Measurements from ENCODE around the gene PEMT.
A peak's percentile ranks its signal among the peaks of the same experiment; 100 is the strongest.

Gene PEMT

DNA sequence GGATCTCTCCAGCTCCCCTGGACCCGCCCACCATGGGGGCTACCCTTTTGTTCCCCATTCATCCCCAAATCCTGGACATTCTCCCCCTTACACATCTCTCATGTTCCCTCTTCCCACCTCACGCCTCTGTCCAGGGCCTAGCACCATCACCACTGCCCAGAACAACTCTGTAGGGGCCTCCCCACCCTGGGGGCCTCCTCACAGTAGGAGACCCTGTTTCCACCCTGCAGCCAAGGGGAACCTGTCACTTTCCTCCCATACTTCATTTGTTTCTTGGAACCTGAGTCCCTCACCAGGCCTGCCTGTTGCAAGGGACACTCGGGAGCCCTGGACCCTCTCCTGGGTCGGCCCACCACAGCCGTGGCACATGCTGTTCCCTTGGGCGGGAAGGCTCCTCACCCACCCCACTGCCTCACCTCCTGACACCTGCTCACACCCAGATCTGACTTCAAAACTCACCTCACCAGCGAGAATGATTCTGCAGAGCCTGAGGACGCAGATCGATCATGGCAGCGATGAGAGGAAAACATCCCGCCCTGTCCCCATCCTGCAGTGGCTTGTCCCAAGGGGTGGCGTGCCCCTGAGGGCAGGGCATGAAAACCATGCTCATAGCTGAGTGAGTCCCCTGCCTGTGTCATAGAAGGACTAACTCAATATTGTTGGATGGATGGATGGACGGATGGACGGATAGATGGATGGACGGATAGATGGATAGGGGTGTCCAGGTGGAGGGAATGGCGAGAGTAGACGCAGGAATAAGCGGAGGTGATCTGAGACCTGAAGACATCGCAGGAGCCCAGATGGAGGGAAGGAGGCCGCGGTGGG, 88.6 kb downstream of the PEMT start:
- no peak for DNase-seq
- no peak overlapping the region for H2AFZ ChIP-seq (ENCODE audit: insufficient read depth, low read length, poor library complexity)
- no peaks in the 10 kb centered on the region for H3K79me2 ChIP-seq (ENCODE audit: control insufficient read depth, insufficient read depth, low read length, poor library complexity)
- no peak overlapping the region for H2BK5ac ChIP-seq (ENCODE audit: low read depth, low read length, poor library complexity)
- no peaks in the 10 kb centered on the region for H3K36me3 ChIP-seq (ENCODE audit: control insufficient read depth in 1 of 2, insufficient read depth in 2 of 2, low read length in 2 of 2)
- peaks cover 4% of the 10 kb centered on the region for H3K9me3 ChIP-seq (ENCODE audit: insufficient read depth, low read depth, low read length)
- no peak overlapping the region for H3K9ac ChIP-seq (ENCODE audit: low read length)
- no peaks in the 10 kb centered on the region for H3K79me1 ChIP-seq (ENCODE audit: low read length)
- H3K18ac ChIP-seq (ENCODE audit: low read length) = no peak overlapping the region
- H2BK12ac ChIP-seq (ENCODE audit: low read length) = no peak overlapping the region
- no peak overlapping the region for H2AK5ac ChIP-seq (ENCODE audit: low read length)
- H3K4ac ChIP-seq (ENCODE audit: low read depth, low read length) = no peak overlapping the region
- no peak overlapping the region for H3K23ac ChIP-seq (ENCODE audit: low read length)
- H3K4me3 ChIP-seq (ENCODE audit: low read depth, low read length) = no peak overlapping the region
- H3K4me1 ChIP-seq (ENCODE audit: control insufficient read depth in 1 of 2, insufficient read depth in 2 of 2, low read length in 2 of 2) = no peaks in the 10 kb centered on the region
- no peak overlapping the region for H4K8ac ChIP-seq (ENCODE audit: low read depth, low read length)
- H3K14ac ChIP-seq (ENCODE audit: low read length) = no peak overlapping the region
- no peak overlapping the region for H4K12ac ChIP-seq (ENCODE audit: low read depth, low read length)
- WGBS (ENCODE audit: extremely low coverage, insufficient coverage, insufficient read length) = 100% methylated on average over 4 of the region's 21 CpGs
- no peak overlapping the region for H3K27ac ChIP-seq (ENCODE audit: low read depth, low read length)
- no peaks in the 10 kb centered on the region for H3K27me3 ChIP-seq (ENCODE audit: insufficient read depth, low read length)
- no peak overlapping the region for H2BK120ac ChIP-seq (ENCODE audit: insufficient read depth, low read length, poor library complexity)
- no peak overlapping the region for H4K91ac ChIP-seq (ENCODE audit: low read depth, low read length)
- no peak overlapping the region for H3K4me2 ChIP-seq (ENCODE audit: low read length)

DNA sequence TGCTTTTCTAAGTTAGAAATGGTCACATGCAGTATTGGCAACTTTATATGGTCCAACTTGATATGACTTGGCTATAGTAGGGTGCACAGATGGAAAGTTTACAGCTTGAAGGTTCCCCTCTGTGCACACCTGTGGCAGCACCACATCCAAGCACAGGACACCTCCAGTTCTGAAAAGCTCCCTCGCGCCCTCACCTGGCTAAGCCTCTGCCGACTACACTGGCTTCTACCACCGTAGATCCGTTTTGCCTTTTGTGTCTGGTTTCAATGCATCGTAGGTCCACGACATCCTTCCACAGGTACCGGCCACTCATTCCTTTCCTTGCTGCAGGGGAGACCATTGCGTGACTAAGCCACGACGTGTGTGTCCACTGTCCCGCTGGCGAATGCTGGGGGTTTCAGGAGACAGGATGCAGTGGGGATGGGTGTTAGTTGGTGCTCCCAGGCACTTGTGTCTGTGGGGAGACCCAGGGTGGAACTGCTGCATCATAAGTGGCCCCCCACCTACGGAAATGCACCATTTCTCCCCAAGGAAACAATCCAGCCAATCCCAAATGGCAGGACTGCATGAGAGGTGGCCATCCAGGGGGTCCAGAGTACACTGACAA, 90.4 kb downstream of the PEMT start:
- H3K4me1 ChIP-seq (ENCODE audit: control insufficient read depth in 1 of 2, insufficient read depth in 2 of 2, low read length in 2 of 2) = peaks cover under 1 to 4% of the 10 kb centered on the region in 2 experiments
- H2BK5ac ChIP-seq (ENCODE audit: low read depth, low read length, poor library complexity) = no peak overlapping the region
- no peaks in the 10 kb centered on the region for H3K79me2 ChIP-seq (ENCODE audit: control insufficient read depth, insufficient read depth, low read length, poor library complexity)
- no peak overlapping the region for H2AFZ ChIP-seq (ENCODE audit: insufficient read depth, low read length, poor library complexity)
- no peak overlapping the region for H3K23ac ChIP-seq (ENCODE audit: low read length)
- no peak overlapping the region for H3K4me3 ChIP-seq (ENCODE audit: low read depth, low read length)
- H3K9me3 ChIP-seq (ENCODE audit: insufficient read depth, low read depth, low read length) = peaks cover 4% of the 10 kb centered on the region
- no peak overlapping the region for H3K9ac ChIP-seq (ENCODE audit: low read length)
- no peaks in the 10 kb centered on the region for H3K36me3 ChIP-seq (ENCODE audit: control insufficient read depth in 1 of 2, insufficient read depth in 2 of 2, low read length in 2 of 2)
- H2BK12ac ChIP-seq (ENCODE audit: low read length) = no peak overlapping the region
- H4K8ac ChIP-seq (ENCODE audit: low read depth, low read length) = no peak overlapping the region
- H3K4me2 ChIP-seq (ENCODE audit: low read length) = no peak overlapping the region
- no peak overlapping the region for H3K27ac ChIP-seq (ENCODE audit: low read depth, low read length)
- no peak overlapping the region for H3K18ac ChIP-seq (ENCODE audit: low read length)
- peak in 1 of 2 donors; percentile 47 for DNase-seq
- no peak overlapping the region for H3K4ac ChIP-seq (ENCODE audit: low read depth, low read length)
- H4K91ac ChIP-seq (ENCODE audit: low read depth, low read length) = no peak overlapping the region
- H3K79me1 ChIP-seq (ENCODE audit: low read length) = no peaks in the 10 kb centered on the region
- no CpG with 5 or more reads among the region's 14 CpGs for WGBS (ENCODE audit: extremely low coverage, insufficient coverage, insufficient read length)
- peaks cover 5% of the 10 kb centered on the region for H3K27me3 ChIP-seq (ENCODE audit: insufficient read depth, low read length)
- H3K14ac ChIP-seq (ENCODE audit: low read length) = no peak overlapping the region
- no peak overlapping the region for H4K12ac ChIP-seq (ENCODE audit: low read depth, low read length)
- H2AK5ac ChIP-seq (ENCODE audit: low read length) = no peak overlapping the region
- no peak overlapping the region for H2BK120ac ChIP-seq (ENCODE audit: insufficient read depth, low read length, poor library complexity)

- Histone ChIP-seq H2BK12ac (ENCODE audit: low read length) (no peak overlapping the region), H3K4ac (ENCODE audit: low read depth, low read length) (no peak overlapping the region), H3K9me3 (ENCODE audit: insufficient read depth, low read depth, low read length) (peaks cover 2% of the 10 kb centered on the region), H4K12ac (ENCODE audit: low read depth, low read length) (no peak overlapping the region), H2BK5ac (ENCODE audit: low read depth, low read length, poor library complexity) (no peak overlapping the region), H2BK120ac (ENCODE audit: insufficient read depth, low read length, poor library complexity) (no peak overlapping the region), H4K91ac (ENCODE audit: low read depth, low read length) (no peak overlapping the region), H3K18ac (ENCODE audit: low read length) (no peak overlapping the region), H2AK5ac (ENCODE audit: low read length) (no peak overlapping the region), H3K4me3 (ENCODE audit: low read depth, low read length) (no peak overlapping the region), H3K36me3 (ENCODE audit: control insufficient read depth in 1 of 2, insufficient read depth in 2 of 2, low read length in 2 of 2) (no peaks in the 10 kb centered on the region), H3K4me1 (ENCODE audit: control insufficient read depth in 1 of 2, insufficient read depth in 2 of 2, low read length in 2 of 2) (peaks cover 10 to 17% of the 10 kb centered on the region in 2 experiments), H3K23ac (ENCODE audit: low read length) (no peak overlapping the region), H3K14ac (ENCODE audit: low read length) (no peak overlapping the region), H3K27ac (ENCODE audit: low read depth, low read length) (no peak overlapping the region), H3K27me3 (ENCODE audit: insufficient read depth, low read length) (peaks cover 17% of the 10 kb centered on the region), H3K79me1 (ENCODE audit: low read length) (no peaks in the 10 kb centered on the region), H3K79me2 (ENCODE audit: control insufficient read depth, insufficient read depth, low read length, poor library complexity) (no peaks in the 10 kb centered on the region), H4K8ac (ENCODE audit: low read depth, low read length) (no peak overlapping the region), H3K4me2 (ENCODE audit: low read length) (no peak overlapping the region), H3K9ac (ENCODE audit: low read length) (no peak overlapping the region), H2AFZ (ENCODE audit: insufficient read depth, low read length, poor library complexity) (no peak overlapping the region)
- no CpG with 5 or more reads among the region's 17 CpGs for WGBS (ENCODE audit: extremely low coverage, insufficient coverage, insufficient read length)
- no peak for DNase-seq
Measured at GRCh38 chr17:17499402-17500145, 91.9 kb downstream of the PEMT start.

GRCh38 chr17:17498606-17499301, 92.8 kb downstream of the PEMT start:
- H2BK12ac ChIP-seq (ENCODE audit: low read length) = no peak overlapping the region
- H3K79me2 ChIP-seq (ENCODE audit: control insufficient read depth, insufficient read depth, low read length, poor library complexity) = no peaks in the 10 kb centered on the region
- no peak overlapping the region for H3K4me3 ChIP-seq (ENCODE audit: low read depth, low read length)
- no peak overlapping the region for H2BK5ac ChIP-seq (ENCODE audit: low read depth, low read length, poor library complexity)
- H3K4me2 ChIP-seq (ENCODE audit: low read length) = no peak overlapping the region
- H4K8ac ChIP-seq (ENCODE audit: low read depth, low read length) = no peak overlapping the region
- peaks cover 17% of the 10 kb centered on the region for H3K27me3 ChIP-seq (ENCODE audit: insufficient read depth, low read length)
- no peaks in the 10 kb centered on the region for H3K79me1 ChIP-seq (ENCODE audit: low read length)
- H4K12ac ChIP-seq (ENCODE audit: low read depth, low read length) = no peak overlapping the region
- WGBS (ENCODE audit: extremely low coverage, insufficient coverage, insufficient read length) = no CpG with 5 or more reads among the region's 16 CpGs
- DNase-seq = no peak
- no peak overlapping the region for H2BK120ac ChIP-seq (ENCODE audit: insufficient read depth, low read length, poor library complexity)
- H3K4me1 ChIP-seq (ENCODE audit: control insufficient read depth in 1 of 2, insufficient read depth in 2 of 2, low read length in 2 of 2) = peaks cover 10 to 19% of the 10 kb centered on the region in 2 experiments
- no peak overlapping the region for H2AFZ ChIP-seq (ENCODE audit: insufficient read depth, low read length, poor library complexity)
- no peak overlapping the region for H3K18ac ChIP-seq (ENCODE audit: low read length)
- no peak overlapping the region for H3K14ac ChIP-seq (ENCODE audit: low read length)
- peaks cover 2% of the 10 kb centered on the region for H3K9me3 ChIP-seq (ENCODE audit: insufficient read depth, low read depth, low read length)
- H3K23ac ChIP-seq (ENCODE audit: low read length) = no peak overlapping the region
- H3K27ac ChIP-seq (ENCODE audit: low read depth, low read length) = no peak overlapping the region
- H3K36me3 ChIP-seq (ENCODE audit: control insufficient read depth in 1 of 2, insufficient read depth in 2 of 2, low read length in 2 of 2) = no peaks in the 10 kb centered on the region
- no peak overlapping the region for H3K4ac ChIP-seq (ENCODE audit: low read depth, low read length)
- no peak overlapping the region for H4K91ac ChIP-seq (ENCODE audit: low read depth, low read length)
- no peak overlapping the region for H3K9ac ChIP-seq (ENCODE audit: low read length)
- no peak overlapping the region for H2AK5ac ChIP-seq (ENCODE audit: low read length)
